CD14-positive monocyte (primary cell): ENCODE results near the gene CACTIN. TPM values are rescaled to one million over a fixed set of nuclear protein-coding genes. Genes with fewer than 3 reads are reported as not detected.

Experiments used
- DNase-seq, 3 donors: peaks; one replicate each; pipeline ENCODE4 v3.0.0-alpha.2; 2011 to 2022
- H2AFZ ChIP-seq: 2 replicates; pipeline ENCODE4 v1.6.0; 2012; ENCODE audit warnings: mild to moderate bottlenecking, low read depth, low read length, inconsistent platforms; ENCODE audit not compliant: insufficient read depth, poor library complexity, severe bottlenecking
- H3K27ac ChIP-seq, 2 donors: 1 replicate in 1 of 2; 2 replicates in 1 of 2; pipeline ENCODE4 v1.5.1; 2012 to 2013; ENCODE audit warnings: low read length in 2 of 2, control low read depth in 1 of 2, inconsistent platforms in 1 of 2, low read depth in 1 of 2, mild to moderate bottlenecking in 1 of 2
- H3K27me3 ChIP-seq, 2 donors: one replicate each; pipeline versions ENCODE4 v1.6.0 to v1.6.1; 2011 to 2013; ENCODE audit warnings: low read length in 2 of 2; ENCODE audit not compliant: control insufficient read depth in 2 of 2, insufficient read depth in 2 of 2
- H3K36me3 ChIP-seq, 2 donors: replicated peaks in 1 of 2; 1 replicate in 1 of 2; 2 replicates in 1 of 2; pipeline versions ENCODE4 v1.5.1 to v1.6.1; 2012 to 2013; ENCODE audit warnings: low read length in 2 of 2, control low read depth in 1 of 2, inconsistent platforms in 1 of 2, mild to moderate bottlenecking in 1 of 2; ENCODE audit not compliant: insufficient read depth in 2 of 2, control insufficient read depth in 1 of 2
- H3K4me1 ChIP-seq, 2 donors: 1 replicate in 1 of 2; 2 replicates in 1 of 2; pipeline versions ENCODE4 v1.5.1 to v1.6.1; 2012 to 2013; ENCODE audit warnings: low read length in 2 of 2, control low read depth in 1 of 2, inconsistent platforms in 1 of 2, mild to moderate bottlenecking in 1 of 2, moderate library complexity in 1 of 2; ENCODE audit not compliant: insufficient read depth in 2 of 2, control insufficient read depth in 1 of 2
- H3K4me2 ChIP-seq: replicated peaks from 2 replicates; pipeline ENCODE3; 2012; ENCODE audit warnings: low read length, moderate library complexity, mild to moderate bottlenecking; ENCODE audit not compliant: poor library complexity, severe bottlenecking; ENCODE audit errors: extremely low read depth
- H3K4me3 ChIP-seq, 3 experiments: fragments of 200-600 bp in 1 of 3; sonication (generic) in 1 of 3; replicated peaks in 1 of 3; 1 replicate in 2 of 3; 2 replicates in 1 of 3; pipeline ENCODE4 v1.5.1; 2011 to 2013; ENCODE audit warnings: low read length in 3 of 3, mild to moderate bottlenecking in 3 of 3, control low read depth in 2 of 3, low read depth in 2 of 3, inconsistent platforms in 1 of 3, moderate library complexity in 1 of 3
- H3K79me2 ChIP-seq: 2 replicates; pipeline ENCODE4 v1.6.0; 2012; ENCODE audit warnings: mild to moderate bottlenecking, control low read depth, inconsistent platforms, low read length, moderate library complexity; ENCODE audit not compliant: insufficient read depth
- H3K9ac ChIP-seq: 2 replicates; pipeline ENCODE4 v1.6.0; 2017; ENCODE audit warnings: low read length, mild to moderate bottlenecking; ENCODE audit not compliant: insufficient read depth, poor library complexity, severe bottlenecking
- H3K9me3 ChIP-seq, 2 donors: replicated peaks in 1 of 2; 1 replicate in 1 of 2; 2 replicates in 1 of 2; pipeline versions ENCODE4 v1.5.1 to v1.6.1; 2012 to 2013; ENCODE audit warnings: low read length in 2 of 2, control low read depth in 1 of 2; ENCODE audit not compliant: control insufficient read depth in 1 of 2, insufficient read depth in 1 of 2
- H4K20me1 ChIP-seq: 2 replicates; pipeline ENCODE4 v1.6.0; 2012; ENCODE audit warnings: mild to moderate bottlenecking, low read length, control low read depth, moderate library complexity; ENCODE audit not compliant: insufficient read depth
- H3K27ac Mint-ChIP-seq, 7 donors: one replicate each; pipeline ENCODE4 v1.8.0; 2020; ENCODE audit warnings: mild to moderate bottlenecking in 7 of 7, mixed read lengths in 7 of 7, moderate library complexity in 6 of 7, inconsistent platforms in 2 of 7
- H3K27me3 Mint-ChIP-seq, 3 donors: one replicate each; pipeline ENCODE4 v1.8.0; 2021 to 2022; ENCODE audit warnings: low read depth in 3 of 3, mild to moderate bottlenecking in 3 of 3, mixed read lengths in 3 of 3, moderate library complexity in 3 of 3, inconsistent platforms in 1 of 3
- H3K36me3 Mint-ChIP-seq, 2 donors: one replicate each; pipeline ENCODE4 v1.8.0; 2020; ENCODE audit warnings: mixed read lengths in 2 of 2, inconsistent platforms in 1 of 2, mild to moderate bottlenecking in 1 of 2
- H3K4me1 Mint-ChIP-seq: one replicate; pipeline ENCODE4 v1.8.0; 2020; ENCODE audit warnings: mild to moderate bottlenecking, mixed read lengths
- H3K4me3 Mint-ChIP-seq, 2 donors: one replicate each; pipeline ENCODE4 v1.8.0; 2020; ENCODE audit warnings: mild to moderate bottlenecking in 2 of 2, mixed read lengths in 2 of 2, moderate library complexity in 1 of 2
- H3K9me3 Mint-ChIP-seq, 7 donors: one replicate each; pipeline ENCODE4 v1.8.0; 2020 to 2022; ENCODE audit warnings: mixed read lengths in 7 of 7, mild to moderate bottlenecking in 6 of 7, moderate library complexity in 6 of 7, inconsistent platforms in 2 of 7
- CTCF ChIP-seq: fragments of 200-600 bp; IDR thresholded peaks from one replicate; pipeline ENCODE4 v1.8.0; 2022; ENCODE audit warnings: antibody characterized with exemption, mild to moderate bottlenecking
- WGBS: methylation state at CpG from one replicate; pipeline ENCODE4 v1.1.5; 2013; ENCODE audit warnings: missing lambda C conversion rate; ENCODE audit not compliant: insufficient coverage; 5-methylcytosine and 5-hydroxymethylcytosine counted together
- intact Hi-C, 2 donors: fragments of 100-400 bp; cut with micrococcal nuclease; formaldehyde crosslinking; loops; one replicate each; pipeline versions ENCODE4 v1.15.0 to v1.15.1; 2023
- polyA plus RNA-seq, 3 donors: library from polyadenylated mRNA; depleted of rRNA in 1 of 3; unstranded in 2 of 3; stranded (reverse) in 1 of 3; fragments of 300-500 nt in 2 of 3; fragments of >200 nt in 1 of 3; fragmentation: Illumina TruSeq in 2 of 3; gene quantifications; 1 replicate in 2 of 3; 2 replicates in 1 of 3; pipeline ENCODE4 v1.2.3, GENCODE V29; 2012 to 2021

Gene CACTIN
- polyA plus RNA-seq, 3 donors: 2.5 to 19.4 (median 3.0) TPM

- no peak overlapping the region for H3K27ac ChIP-seq
- H3K9me3 ChIP-seq: peaks cover 5 to 12% of the 10 kb centered on the region in 2 donors
- WGBS: 72% methylated on average over 11 of the region's 11 CpGs
- TF ChIP-seq CTCF: no peak
- no peak for DNase-seq
- no peaks in the 10 kb centered on the region for H3K79me2 ChIP-seq
- H3K9ac ChIP-seq: no peak overlapping the region
- no peaks in the 10 kb centered on the region for H4K20me1 ChIP-seq
- H3K4me2 ChIP-seq: no peak overlapping the region
- no peaks in the 10 kb centered on the region for H3K27me3 ChIP-seq
- H3K4me3 Mint-ChIP-seq: no peak overlapping the region
- H3K4me3 ChIP-seq: no peak overlapping the region
- H3K4me1 ChIP-seq: no peaks in the 10 kb centered on the region
- no peaks in the 10 kb centered on the region for H3K36me3 ChIP-seq
- H3K27ac Mint-ChIP-seq: no peak overlapping the region
- intact Hi-C loops: no loop called here
- H2AFZ ChIP-seq: no peak overlapping the region
- peaks cover 5 to 18% (median 11%) of the 10 kb centered on the region in 7 donors for H3K9me3 Mint-ChIP-seq
- H3K27me3 Mint-ChIP-seq: peaks cover 3 to 10% (median 6%) of the 10 kb centered on the region in 3 donors
- no peaks in the 10 kb centered on the region for H3K36me3 Mint-ChIP-seq
- no peaks in the 10 kb centered on the region for H3K4me1 Mint-ChIP-seq
Observed at GRCh38 chr19:3593156-3593555, 33.4 kb downstream of the CACTIN start.

- no peaks in the 10 kb centered on the region for H3K4me1 Mint-ChIP-seq
- intact Hi-C loops: no loop called here
- Histone ChIP-seq H4K20me1 (no peaks in the 10 kb centered on the region), H3K27ac (no peak overlapping the region), H3K79me2 (no peaks in the 10 kb centered on the region), H3K9ac (no peak overlapping the region), H3K27me3 (no peaks in the 10 kb centered on the region), H3K4me2 (no peak overlapping the region), H3K36me3 (no peaks in the 10 kb centered on the region), H2AFZ (no peak overlapping the region), H3K4me3 (no peak overlapping the region), H3K4me1 (no peaks in the 10 kb centered on the region), H3K9me3 (peaks cover 5 to 12% of the 10 kb centered on the region in 2 donors)
- no peak for TF ChIP-seq CTCF
- no peak for DNase-seq
- peaks cover 5 to 18% (median 11%) of the 10 kb centered on the region in 7 donors for H3K9me3 Mint-ChIP-seq
- H3K27ac Mint-ChIP-seq: no peak overlapping the region
- H3K36me3 Mint-ChIP-seq: no peaks in the 10 kb centered on the region
- 98% methylated on average over 9 of the region's 9 CpGs for WGBS
- peaks cover 4 to 11% (median 6%) of the 10 kb centered on the region in 3 donors for H3K27me3 Mint-ChIP-seq
- H3K4me3 Mint-ChIP-seq: no peak overlapping the region
Observed at GRCh38 chr19:3591876-3592613, 34.5 kb downstream of the CACTIN start.
